HUES64 (cell line): Measurements from ENCODE around the gene DACT2.

ENCODE experiments used
- H3K27ac ChIP-seq: 2 replicates; pipeline ENCODE4 v1.7.0; 2013; ENCODE audit warnings: low read depth, low read length, inconsistent platforms
- H3K27me3 ChIP-seq: 2 replicates; pipeline ENCODE4 v1.6.1; 2013; ENCODE audit warnings: mild to moderate bottlenecking, low read length; ENCODE audit not compliant: insufficient read depth
- H3K36me3 ChIP-seq: 2 replicates; pipeline ENCODE4 v1.6.1; 2013; ENCODE audit warnings: mild to moderate bottlenecking, low read length; ENCODE audit not compliant: insufficient read depth
- H3K4me1 ChIP-seq: 2 replicates; pipeline ENCODE4 v1.6.1; 2013; ENCODE audit warnings: mild to moderate bottlenecking, low read length, moderate library complexity; ENCODE audit not compliant: insufficient read depth
- H3K4me3 ChIP-seq: 2 replicates; pipeline ENCODE4 v1.5.1; 2013; ENCODE audit warnings: mild to moderate bottlenecking, low read length, moderate library complexity
- H3K9ac ChIP-seq: 2 replicates; pipeline ENCODE4 v1.6.1; 2013; ENCODE audit warnings: mild to moderate bottlenecking, low read depth, low read length
- H3K9me3 ChIP-seq: 2 replicates; pipeline ENCODE4 v1.6.1; 2013; ENCODE audit warnings: low read depth, low read length; ENCODE audit not compliant: insufficient read depth
- WGBS: fragments of 150-250, 120-280 bp; methylation state at CpG from one replicate; pipeline ENCODE4 v1.1.7; 2013; ENCODE audit warnings: missing lambda C conversion rate; 5-methylcytosine and 5-hydroxymethylcytosine counted together

The DACT2 gene

GRCh38 chr6:168279403-168279935 lies 40.1 kb downstream of the DACT2 start:
- Histone ChIP-seq H3K36me3 (no peaks in the 10 kb centered on the region), H3K4me3 (no peak overlapping the region), H3K27ac (no peak overlapping the region), H3K27me3 (no peaks in the 10 kb centered on the region), H3K9me3 (no peaks in the 10 kb centered on the region), H3K9ac (no peak overlapping the region), H3K4me1 (no peaks in the 10 kb centered on the region; the same call in 1 of the 2 replicates)
- WGBS = 88% methylated on average over 21 of the region's 21 CpGs

GRCh38 chr6:168278904-168279303 lies 40.7 kb downstream of the DACT2 start:
- H3K27me3 ChIP-seq = no peaks in the 10 kb centered on the region
- H3K27ac ChIP-seq = no peak overlapping the region
- H3K4me1 ChIP-seq = no peaks in the 10 kb centered on the region; the same call in 1 of the 2 replicates
- no peaks in the 10 kb centered on the region for H3K36me3 ChIP-seq
- 89% methylated on average over 15 of the region's 15 CpGs for WGBS
- H3K9me3 ChIP-seq = no peaks in the 10 kb centered on the region
- H3K9ac ChIP-seq = no peak overlapping the region
- no peak overlapping the region for H3K4me3 ChIP-seq

DNA sequence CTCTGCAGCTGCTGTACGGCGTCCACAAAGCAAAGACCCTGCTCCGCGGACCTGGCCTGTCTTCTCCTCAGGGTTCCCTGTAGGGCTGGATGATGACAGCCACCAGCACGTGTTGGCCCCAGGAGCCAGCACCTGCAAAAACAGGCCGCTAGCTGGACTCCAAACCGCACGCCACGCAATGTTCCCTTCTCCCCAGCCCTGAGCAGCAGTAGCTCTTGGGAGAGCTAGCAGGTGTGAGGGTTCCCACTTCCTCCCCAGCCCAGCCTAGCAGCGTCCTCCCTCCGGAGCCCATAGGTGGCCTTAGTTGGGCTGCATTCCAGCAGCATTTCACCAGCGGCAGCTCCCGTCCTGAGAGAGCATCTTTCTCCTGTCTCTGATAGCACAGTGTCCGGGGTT lies 42.3 kb downstream of the DACT2 start:
- H3K9ac ChIP-seq = no peak overlapping the region
- H3K4me1 ChIP-seq = peaks cover 12% of the 10 kb centered on the region
- no peaks in the 10 kb centered on the region for H3K36me3 ChIP-seq
- no peak overlapping the region for H3K4me3 ChIP-seq
- no peaks in the 10 kb centered on the region for H3K27me3 ChIP-seq
- no peaks in the 10 kb centered on the region for H3K9me3 ChIP-seq
- no peak overlapping the region for H3K27ac ChIP-seq
- WGBS = 89% methylated on average over 14 of the region's 14 CpGs

DNA sequence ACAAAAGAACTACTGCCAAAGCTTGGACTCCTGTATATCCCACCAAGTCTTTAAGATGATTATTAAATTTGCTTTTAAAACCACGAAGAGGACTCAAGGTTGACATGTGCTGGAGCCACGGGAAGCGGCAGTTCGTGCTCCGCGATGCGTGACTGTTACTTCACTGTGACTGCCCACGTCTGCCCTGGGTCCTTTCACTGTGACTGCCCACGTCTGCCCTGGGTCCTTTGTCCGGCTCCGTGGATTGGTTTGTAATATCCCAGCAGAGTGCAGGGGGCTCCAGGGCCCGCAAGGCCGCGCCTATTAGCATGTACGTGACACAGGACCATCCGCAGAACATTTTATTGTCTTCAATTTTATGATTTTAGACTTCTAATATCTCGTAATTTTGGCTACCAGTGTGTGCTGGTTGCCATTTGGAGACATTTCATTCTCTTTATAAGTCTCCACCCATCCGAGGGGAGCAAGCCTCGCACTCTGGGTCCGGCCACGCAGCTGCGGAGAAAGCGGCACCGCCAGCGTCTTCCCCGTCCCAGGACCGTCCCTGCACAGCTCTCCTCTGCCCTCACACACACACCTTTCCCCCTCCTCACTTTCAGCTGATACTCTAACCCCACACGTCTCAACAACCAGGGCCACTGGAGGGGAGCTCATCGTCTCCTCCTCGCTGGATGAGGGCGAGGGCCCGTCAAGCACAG lies 42.9 kb downstream of the DACT2 start:
- Histone ChIP-seq H3K27me3 (no peaks in the 10 kb centered on the region), H3K9ac (no peak overlapping the region), H3K4me1 (peaks cover 12% of the 10 kb centered on the region), H3K27ac (no peak overlapping the region), H3K9me3 (no peaks in the 10 kb centered on the region), H3K4me3 (no peak overlapping the region), H3K36me3 (no peaks in the 10 kb centered on the region)
- 95% methylated on average over 32 of the region's 32 CpGs for WGBS

- no peak overlapping the region for H3K9ac ChIP-seq
- no peaks in the 10 kb centered on the region for H3K27me3 ChIP-seq
- peaks cover 12% of the 10 kb centered on the region for H3K4me1 ChIP-seq
- no peaks in the 10 kb centered on the region for H3K9me3 ChIP-seq
- no peak overlapping the region for H3K27ac ChIP-seq
- H3K4me3 ChIP-seq = no peak overlapping the region
- WGBS = 71% methylated on average over 12 of the region's 12 CpGs
- H3K36me3 ChIP-seq = no peaks in the 10 kb centered on the region
These were observed 44.4 kb downstream of the DACT2 start for GRCh38 chr6:168275168-168275567.

DNA sequence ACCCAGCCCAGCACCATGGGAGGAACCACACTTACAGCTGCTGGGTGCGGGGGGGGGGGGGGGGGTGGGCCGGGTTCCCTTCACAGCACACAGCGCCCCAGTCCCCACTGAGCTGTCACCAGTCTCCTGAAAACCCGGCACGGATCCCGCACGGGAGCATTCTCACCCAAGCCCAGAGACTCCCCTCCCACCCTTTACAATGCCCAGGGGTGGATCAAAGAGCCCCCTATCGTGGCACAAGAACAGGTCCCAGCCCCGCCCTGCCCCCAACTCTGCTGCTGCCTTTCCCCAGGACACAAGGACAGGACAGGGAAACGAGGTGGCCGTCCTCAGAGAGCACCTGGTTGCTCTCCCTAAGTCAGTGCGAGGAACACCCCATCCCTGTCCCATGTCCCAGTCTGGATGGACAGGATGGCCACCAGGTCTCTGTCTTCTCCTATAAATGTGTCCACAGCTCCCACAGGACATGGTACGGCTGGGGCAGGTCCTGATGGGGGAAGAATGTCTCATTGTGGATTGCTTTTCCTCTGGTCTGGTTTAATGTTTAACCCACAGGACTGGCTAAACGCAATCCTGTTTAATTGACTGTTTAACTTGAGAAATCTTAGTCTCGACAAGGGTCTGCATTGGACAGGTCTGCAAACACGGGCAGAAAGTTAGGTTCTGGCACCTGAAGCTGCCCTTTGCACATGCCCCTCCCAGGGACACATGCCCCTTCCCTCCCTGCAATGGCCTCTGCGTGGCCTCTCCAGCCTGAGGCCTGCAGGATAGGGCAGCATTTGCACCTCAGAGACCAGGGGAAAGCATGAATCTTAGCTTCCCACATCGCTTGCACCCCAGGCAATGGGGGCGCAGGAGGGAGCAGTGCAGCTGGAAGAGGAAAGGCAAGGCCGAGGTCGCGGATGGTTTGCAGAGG lies 45.3 kb downstream of the DACT2 start:
- Histone ChIP-seq H3K36me3 (no peaks in the 10 kb centered on the region), H3K4me3 (no peak overlapping the region), H3K9ac (no peak overlapping the region), H3K27ac (no peak overlapping the region), H3K27me3 (no peaks in the 10 kb centered on the region), H3K4me1 (peaks cover 12% of the 10 kb centered on the region), H3K9me3 (no peaks in the 10 kb centered on the region)
- 64% methylated on average over 20 of the region's 22 CpGs for WGBS

DNA sequence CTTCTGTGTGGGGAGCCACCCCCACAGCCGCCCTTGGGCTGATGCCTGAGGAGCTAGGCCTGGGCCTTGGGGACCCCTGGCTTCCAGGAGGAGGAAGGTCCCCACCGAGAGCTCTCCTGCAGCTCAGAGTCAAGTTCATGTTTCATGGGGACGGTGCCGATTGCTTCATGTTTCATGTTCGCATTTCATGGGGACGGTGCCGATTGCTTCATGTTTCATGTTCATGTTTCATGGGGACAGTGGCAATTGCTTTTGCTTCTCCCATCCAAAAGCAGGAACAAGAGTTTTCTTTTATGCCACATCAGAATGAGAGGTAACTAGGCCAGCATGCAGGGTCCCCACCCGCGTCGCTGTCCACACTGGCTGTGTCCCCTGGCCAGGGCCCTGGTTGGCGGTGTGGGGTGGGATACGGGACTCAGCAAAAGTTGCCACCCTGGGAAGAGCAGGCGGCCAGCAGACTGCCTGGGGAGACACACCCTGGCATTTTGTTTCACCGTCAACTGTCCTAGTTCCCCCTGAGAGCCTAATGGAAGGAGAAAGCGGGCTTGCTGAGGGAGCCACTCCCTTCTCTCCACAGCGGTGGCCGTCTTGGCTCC lies 46.0 kb downstream of the DACT2 start:
- 81% methylated on average over 14 of the region's 17 CpGs for WGBS
- no peak overlapping the region for H3K9ac ChIP-seq
- H3K27me3 ChIP-seq = no peaks in the 10 kb centered on the region
- no peaks in the 10 kb centered on the region for H3K9me3 ChIP-seq
- no peak overlapping the region for H3K4me3 ChIP-seq
- H3K36me3 ChIP-seq = no peaks in the 10 kb centered on the region
- H3K4me1 ChIP-seq = peaks cover 12% of the 10 kb centered on the region
- H3K27ac ChIP-seq = no peak overlapping the region

DNA sequence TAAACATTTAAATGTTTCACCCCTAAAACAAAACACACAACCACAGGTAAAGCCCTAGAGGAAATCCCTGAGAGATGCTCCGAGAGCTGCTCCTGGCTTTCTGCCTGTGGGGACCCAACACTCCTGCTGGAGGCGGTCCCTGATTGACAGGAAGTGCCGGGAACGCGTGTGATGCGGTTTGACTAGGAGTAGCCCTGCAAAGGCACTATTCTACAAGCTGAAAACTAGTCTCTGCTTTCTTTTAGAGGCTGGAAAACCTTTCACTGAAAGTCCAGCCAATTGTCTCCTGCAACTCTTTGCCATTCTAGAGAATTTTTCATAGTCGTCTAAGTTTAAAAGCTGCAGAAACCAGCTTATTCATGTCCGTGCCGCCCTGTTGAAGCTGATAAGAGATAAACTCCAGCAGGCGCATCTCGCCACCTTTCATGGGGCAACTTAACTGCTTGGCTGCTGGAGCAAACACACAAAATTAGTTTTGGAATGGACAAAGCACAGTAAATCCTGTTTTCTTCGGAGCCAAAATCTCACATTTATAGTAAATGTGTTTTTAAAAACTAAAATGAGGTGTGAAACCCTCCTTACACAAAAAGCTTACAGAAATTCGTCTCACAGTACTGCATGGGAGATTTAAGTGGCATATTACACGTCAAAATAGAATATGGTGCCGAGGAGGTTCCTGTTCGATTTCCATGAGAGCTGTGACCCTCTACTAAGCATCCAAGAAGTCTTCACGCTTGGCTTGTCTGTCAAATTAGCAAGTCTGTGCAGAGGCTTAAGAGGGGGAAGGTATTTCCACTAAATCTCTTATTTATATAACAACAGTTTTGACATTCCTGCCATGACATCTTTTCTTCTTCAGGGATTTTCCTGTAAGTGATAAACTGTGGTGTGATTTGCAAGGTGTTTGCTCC lies 46.9 kb downstream of the DACT2 start:
- 51% methylated on average over 16 of the region's 17 CpGs for WGBS
- Histone ChIP-seq H3K9ac (no peak overlapping the region), H3K9me3 (no peaks in the 10 kb centered on the region), H3K27ac (no peak overlapping the region), H3K27me3 (no peaks in the 10 kb centered on the region), H3K4me1 (peaks cover 12% of the 10 kb centered on the region), H3K4me3 (no peak overlapping the region), H3K36me3 (no peaks in the 10 kb centered on the region)

GRCh38 chr6:168270274-168271172 lies 49.1 kb downstream of the DACT2 start:
- no peaks in the 10 kb centered on the region for H3K27me3 ChIP-seq
- no peaks in the 10 kb centered on the region for H3K36me3 ChIP-seq
- peaks cover 12% of the 10 kb centered on the region for H3K4me1 ChIP-seq
- WGBS = 94% methylated on average over 19 of the region's 19 CpGs
- H3K9me3 ChIP-seq = no peaks in the 10 kb centered on the region
- H3K4me3 ChIP-seq = no peak overlapping the region
- no peak overlapping the region for H3K9ac ChIP-seq
- no peak overlapping the region for H3K27ac ChIP-seq
